GM21576 (cell line): Measurements from ENCODE around the gene ALDH1A2.
"Not testable (repeated sequence)": the region's sequence is repeated elsewhere in the genome, so short reads cannot be mapped to it uniquely, and the experiment has no call there.

Source experiments
- ATAC-seq: cut with Tn5 transposase; IDR thresholded peaks from one replicate; pipeline ENCODE4 v1.9.1; 2021; ENCODE audit warnings: mild to moderate bottlenecking, moderate library complexity; ENCODE audit not compliant: unreplicated experiment

The ALDH1A2 gene

DNA sequence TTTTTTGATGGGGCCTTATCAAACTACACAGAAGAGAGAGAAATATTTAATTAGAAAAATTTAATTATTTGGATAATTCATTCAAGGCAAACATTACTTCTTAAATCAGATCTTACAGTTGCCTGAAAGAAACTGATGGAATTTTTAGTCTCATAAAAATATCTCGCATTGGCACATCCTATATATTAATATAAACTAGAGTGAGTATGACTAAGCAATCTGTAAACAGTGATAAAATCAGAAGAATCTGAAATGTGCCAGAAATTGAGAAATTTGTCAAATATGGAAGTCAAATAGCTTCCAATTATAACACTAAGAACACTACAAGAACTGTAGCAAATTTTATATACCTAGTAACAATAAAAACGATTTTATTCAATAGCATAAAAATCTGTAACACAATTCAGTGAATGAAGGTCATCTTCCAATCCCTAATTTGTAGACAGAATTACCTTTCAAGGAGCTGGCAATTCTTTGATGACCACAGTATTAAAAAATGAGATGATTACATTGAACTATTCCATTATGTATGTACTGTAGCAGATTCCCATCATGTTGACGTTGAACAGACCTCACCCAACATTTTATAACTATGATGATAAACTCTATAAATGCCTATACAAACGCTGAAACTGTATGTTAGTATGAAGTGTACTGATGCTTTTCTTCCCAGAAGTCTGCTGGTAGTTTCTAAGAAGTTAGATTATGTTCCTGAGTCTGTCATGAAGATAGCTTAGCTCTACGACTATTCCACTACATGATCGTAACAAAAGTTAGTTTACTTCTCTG, 63.0 kb downstream of the ALDH1A2 start:
- no peak for ATAC-seq

- ATAC-seq = not testable (repeated sequence)
Observed at GRCh38 chr15:57999699-58000098, 65.8 kb downstream of the ALDH1A2 start.

- no peak for ATAC-seq
Observed at GRCh38 chr15:57996561-57996960, 69.0 kb downstream of the ALDH1A2 start.

GRCh38 chr15:57994221-57995049, 71.1 kb downstream of the ALDH1A2 start:
- ATAC-seq = no peak

DNA sequence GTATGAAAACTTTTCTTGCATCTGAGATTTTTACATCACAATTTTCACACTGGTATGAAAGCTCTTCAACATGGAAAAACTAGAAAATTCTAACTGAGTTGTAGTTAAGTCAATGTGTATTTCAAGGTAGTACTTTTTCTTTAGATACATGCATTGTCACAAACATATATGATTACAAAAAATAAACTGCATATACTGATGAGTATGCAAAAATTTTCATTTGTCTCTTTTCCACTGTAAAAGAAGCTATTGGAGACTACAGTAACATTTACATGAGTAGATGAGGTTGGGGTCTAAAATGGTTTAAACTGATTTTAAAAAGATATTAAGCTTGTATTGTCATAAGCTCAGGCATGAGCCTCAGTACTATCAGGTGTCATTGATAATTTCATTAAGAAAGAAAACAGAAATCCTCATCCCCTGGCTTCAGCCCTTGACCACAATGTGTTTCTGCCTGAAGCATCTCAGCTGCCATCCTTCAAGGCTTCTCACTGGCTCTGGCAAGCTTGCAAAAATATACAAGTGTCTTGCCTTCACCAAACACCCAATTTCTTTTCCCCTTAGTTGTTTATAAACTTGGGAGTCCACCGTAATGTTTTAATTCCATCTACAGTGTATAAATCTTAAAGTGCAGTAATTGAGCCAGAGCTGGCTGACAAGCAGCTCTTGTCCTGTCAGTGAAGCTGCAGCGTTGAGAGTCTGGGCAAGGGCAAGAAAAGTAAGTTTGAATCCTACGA, 71.9 kb downstream of the ALDH1A2 start:
- no peak for ATAC-seq

DNA sequence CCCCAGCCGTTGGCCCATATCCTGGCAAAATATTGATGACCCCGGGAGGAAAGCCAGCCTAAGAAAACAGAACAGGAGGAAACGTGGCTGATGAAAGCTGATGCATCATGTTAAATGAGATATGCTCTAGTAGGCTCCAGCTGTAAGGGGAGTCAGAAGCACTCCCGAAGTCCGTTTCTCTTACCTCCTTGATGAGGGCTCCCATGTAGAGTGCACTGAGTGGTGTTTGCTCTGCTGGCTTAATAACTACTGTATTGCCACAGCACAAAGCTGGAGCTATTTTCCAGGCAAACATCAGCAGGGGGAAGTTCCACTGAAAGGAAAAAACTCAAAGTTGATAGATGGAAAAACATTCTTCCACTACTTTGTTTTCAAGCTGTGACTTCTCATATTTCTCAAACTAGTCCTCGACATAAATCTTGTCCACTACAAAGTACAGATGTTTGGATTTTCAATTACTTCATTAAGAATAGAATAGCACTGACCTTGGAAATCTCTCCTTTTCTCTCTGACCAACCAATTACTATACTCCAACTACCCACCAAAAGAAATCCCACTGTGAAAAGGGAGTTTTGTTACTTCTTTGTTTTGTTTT, 72.7 kb downstream of the ALDH1A2 start:
- no peak for ATAC-seq

- ATAC-seq = no peak
Observed at GRCh38 chr15:57973534-57973933, 92.0 kb downstream of the ALDH1A2 start.

GRCh38 chr15:57972864-57973263, 92.6 kb downstream of the ALDH1A2 start:
- no peak for ATAC-seq

DNA sequence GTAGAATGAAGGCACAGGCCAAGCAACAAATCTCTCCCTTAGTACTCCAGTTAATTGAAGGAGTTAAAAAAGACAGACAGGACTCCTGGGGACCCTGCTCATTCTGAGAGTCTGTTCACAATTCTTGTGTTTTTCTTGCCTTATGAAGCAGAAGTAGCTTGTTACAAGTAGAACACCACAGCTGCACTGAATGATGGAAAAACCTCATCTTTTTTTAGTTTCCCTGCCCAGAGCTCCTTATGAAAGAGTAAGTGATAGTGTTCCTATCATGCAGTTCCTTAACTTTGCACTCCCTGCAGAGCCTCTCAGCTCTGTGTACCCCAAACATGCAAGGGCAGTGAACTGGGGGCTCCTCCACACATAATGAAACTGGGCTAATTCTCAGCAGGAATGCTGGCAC, 95.5 kb downstream of the ALDH1A2 start:
- ATAC-seq = no peak

DNA sequence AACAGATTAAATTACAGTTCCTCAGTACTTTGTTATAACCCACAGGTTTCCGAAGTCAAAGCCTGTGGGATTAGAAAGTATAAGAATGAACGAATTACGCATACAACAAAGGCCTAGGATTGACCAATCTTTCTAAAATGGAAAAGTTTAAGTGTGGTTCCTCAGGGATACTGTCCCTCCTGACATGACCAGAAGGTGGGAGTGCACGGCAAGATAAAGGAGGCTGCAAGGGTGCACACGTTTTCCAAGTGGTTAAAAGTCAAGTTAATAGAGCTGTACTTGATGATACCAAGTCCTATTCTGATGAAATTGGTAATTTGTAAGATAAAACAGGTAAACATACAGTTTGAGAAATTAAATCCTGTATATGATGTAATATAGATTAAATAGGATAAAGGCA, 96.2 kb downstream of the ALDH1A2 start:
- ATAC-seq = no peak

- ATAC-seq = no peak
Observed at GRCh38 chr15:57962887-57963286, 102.6 kb downstream of the ALDH1A2 start.

DNA sequence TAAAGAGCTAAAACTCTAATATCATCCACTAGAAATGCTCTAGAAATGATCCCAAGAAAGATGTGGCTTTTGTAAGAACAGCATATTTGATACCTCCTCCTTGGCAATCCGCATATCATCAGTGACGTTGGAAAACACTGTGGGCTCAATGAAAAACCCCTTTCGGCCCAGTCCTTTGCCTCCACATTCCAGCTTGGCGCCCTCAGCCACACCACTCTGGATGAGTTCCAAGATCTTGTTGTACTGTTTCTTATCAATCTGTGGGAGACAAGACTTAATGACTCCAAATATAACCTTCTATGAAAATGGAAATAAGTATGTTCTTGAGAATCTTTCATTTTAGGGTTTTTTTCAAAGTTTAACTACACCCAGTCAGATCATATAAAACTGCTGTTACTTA, 103.6 kb downstream of the ALDH1A2 start:
- ATAC-seq = no peak

DNA sequence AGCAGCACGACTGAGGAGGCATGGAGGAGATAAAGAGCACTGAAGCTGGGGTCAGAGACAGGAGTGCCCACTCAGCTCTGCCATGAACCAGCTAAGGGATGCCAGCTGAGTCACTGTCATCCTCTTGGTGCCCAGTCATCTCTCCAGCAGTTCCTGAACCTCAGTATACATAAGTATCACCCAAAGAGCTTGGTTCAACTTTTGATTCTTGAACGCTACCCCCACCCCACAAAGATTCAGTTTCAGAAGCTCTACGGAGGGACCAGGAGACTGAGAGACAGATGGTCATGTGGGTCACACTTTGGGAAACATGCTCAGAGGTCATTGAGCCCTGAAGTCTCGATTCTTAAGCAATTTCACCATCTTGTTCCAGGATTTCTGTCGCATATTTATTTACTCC, 108.4 kb downstream of the ALDH1A2 start:
- no peak for ATAC-seq

DNA sequence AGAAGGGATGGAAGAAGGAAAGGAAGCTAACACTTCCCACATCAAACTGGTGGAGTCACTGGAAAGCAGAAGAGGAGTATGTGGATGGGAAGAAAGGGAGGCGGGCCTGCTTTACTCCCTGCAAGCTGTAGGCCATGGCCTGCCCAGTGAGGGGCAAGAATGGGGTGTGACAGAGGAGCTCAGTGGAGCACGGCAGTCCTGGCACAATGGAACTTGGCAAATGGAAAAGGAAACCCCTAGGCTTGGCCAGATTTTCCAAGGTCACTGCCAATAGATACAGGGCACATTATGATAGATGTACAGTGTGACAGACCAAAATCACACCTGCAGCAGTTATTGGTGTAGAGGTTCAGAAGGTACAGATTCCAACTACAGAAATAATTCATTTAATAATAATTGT, 111.6 kb downstream of the ALDH1A2 start:
- no peak for ATAC-seq

DNA sequence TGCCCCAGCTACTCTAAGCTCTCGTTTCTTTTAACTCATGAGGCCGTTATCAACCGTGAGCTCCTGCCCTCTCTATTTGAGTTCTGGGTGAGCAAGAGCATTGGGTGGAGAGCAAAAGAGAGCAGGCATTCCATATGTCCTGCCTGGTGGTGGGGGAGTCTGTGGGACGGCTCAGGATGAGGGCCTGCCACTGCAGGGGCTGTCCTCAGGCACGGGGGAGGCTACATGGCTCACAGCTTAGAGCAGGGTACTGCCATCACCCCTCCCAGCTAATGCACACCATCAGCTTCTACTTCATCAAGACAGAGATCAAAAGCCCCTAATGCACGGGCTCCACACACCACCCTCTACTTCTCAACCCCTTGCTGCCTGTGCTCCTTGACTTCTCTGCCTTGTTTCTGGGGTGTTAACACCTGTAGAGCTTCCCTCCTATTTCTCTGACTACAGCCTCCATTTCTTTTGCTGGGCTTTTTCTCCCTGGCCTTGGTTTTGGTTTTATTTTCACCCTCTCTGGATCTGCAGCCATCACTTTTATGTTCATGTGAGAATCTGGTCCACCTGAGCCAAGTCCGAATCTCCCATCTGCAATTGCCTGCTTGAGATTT, 114.1 kb downstream of the ALDH1A2 start:
- ATAC-seq = no peak

- no peak for ATAC-seq
Observed at GRCh38 chr15:57950381-57950946, 115.0 kb downstream of the ALDH1A2 start.

DNA sequence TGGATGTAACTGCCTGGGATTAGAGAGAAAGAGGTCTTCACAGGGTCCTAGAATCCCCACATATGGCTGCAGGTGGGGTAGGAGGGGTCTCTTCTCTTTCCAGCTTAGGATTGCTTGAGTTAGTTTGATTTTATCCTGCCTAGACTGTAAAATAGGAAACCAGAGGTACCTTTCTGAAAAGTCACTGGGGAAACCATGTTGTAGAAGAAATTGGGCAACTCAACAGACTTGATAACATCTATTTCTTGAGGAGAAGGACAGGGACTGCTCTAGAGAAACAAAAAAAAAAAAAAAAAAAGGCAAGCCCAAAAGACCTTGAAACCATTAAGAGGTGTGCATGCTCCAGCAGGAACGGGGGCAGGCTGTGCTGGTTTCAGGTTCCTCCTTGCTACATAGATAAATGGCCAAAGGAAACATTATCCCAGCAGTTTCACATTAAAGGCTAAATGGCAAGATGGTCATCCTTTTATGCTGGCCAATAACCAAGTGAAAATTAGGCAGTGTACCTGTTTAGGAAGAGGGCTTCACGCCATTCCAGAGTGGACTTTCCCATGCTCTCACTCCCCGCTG, 116.1 kb downstream of the ALDH1A2 start:
- ATAC-seq = no peak

GRCh38 chr15:57948351-57949289, 116.9 kb downstream of the ALDH1A2 start:
- ATAC-seq = no peak

DNA sequence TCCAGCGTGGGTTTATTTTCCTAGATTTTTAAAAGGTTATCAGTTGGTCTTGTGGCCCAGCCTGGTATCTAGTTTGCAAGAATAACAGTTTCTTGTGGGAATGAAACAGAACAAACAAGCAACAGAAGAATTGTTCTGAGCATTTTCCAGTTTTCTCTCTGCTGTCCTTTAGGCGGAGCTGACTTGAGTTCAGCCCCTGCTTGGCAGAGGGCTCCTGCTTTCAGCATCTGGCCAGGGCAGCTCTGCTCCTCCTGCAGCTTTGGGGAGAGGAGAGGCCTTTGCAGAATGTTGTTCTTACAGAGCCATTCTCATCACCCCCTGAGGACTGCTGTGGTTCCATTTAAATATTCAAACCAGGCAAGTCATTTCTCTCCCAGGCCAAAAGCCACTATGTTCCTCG, 117.7 kb downstream of the ALDH1A2 start:
- no peak for ATAC-seq
